ENCODE measurements around the gene TTLL3. TPM values are rescaled to one million over a fixed set of nuclear protein-coding genes. Genes with fewer than 3 reads are reported as not detected.

The TTLL3 gene
- total and polyA plus RNA-seq, 2 donors (not counting 1 experiment from before 2014, with no cell fraction given) = 84.5 to 168 TPM

Other genes starting within 250 kb of the TTLL3 start
- gene MTMR14, start 160.8 kb upstream of the TTLL3 start, total RNA-seq = 98.2 and 105 TPM in 2 replicates
- 76.0 and 82.3 TPM in 2 replicates for gene MTMR14, start 160.8 kb upstream of the TTLL3 start, polyA plus RNA-seq
- gene CPNE9, start 106.4 kb upstream of the TTLL3 start, total RNA-seq = 0.37 and 1.2 TPM in 2 replicates
- 0.20 and 0.30 TPM in 2 replicates for gene CPNE9, start 106.4 kb upstream of the TTLL3 start, polyA plus RNA-seq
- gene BRPF1, start 78.5 kb upstream of the TTLL3 start, total RNA-seq = 36.5 and 40.1 TPM in 2 replicates
- gene BRPF1, start 78.5 kb upstream of the TTLL3 start, polyA plus RNA-seq = 22.2 and 24.4 TPM in 2 replicates
- 81.6 and 90.8 TPM in 2 replicates for gene OGG1, start 60.3 kb upstream of the TTLL3 start, total RNA-seq
- 26.5 and 45.6 TPM in 2 replicates for gene OGG1, start 60.3 kb upstream of the TTLL3 start, polyA plus RNA-seq
- 0.57 and 1.1 TPM in 2 replicates for gene CAMK1, start 40.3 kb upstream of the TTLL3 start, total RNA-seq
- 0.82 and 0.97 TPM in 2 replicates for gene CAMK1, start 40.3 kb upstream of the TTLL3 start, polyA plus RNA-seq
- 43.4 and 45.6 TPM in 2 replicates for gene TADA3, start 17.8 kb upstream of the TTLL3 start, total RNA-seq
- gene TADA3, start 17.8 kb upstream of the TTLL3 start, polyA plus RNA-seq = 42.5 and 45.4 TPM in 2 replicates
- gene ARPC4, start 17.2 kb upstream of the TTLL3 start, total RNA-seq = 174 and 179 TPM in 2 replicates
- 110 and 114 TPM in 2 replicates for gene ARPC4, start 17.2 kb upstream of the TTLL3 start, polyA plus RNA-seq
- gene RPUSD3, start 33.7 kb downstream of the TTLL3 start, total RNA-seq = 60.7 and 62.1 TPM in 2 replicates
- 31.8 and 57.0 TPM in 2 replicates for gene RPUSD3, start 33.7 kb downstream of the TTLL3 start, polyA plus RNA-seq
- gene CIDEC, start 70.0 kb downstream of the TTLL3 start, total RNA-seq = not detected in 2 replicates
- gene CIDEC, start 70.0 kb downstream of the TTLL3 start, polyA plus RNA-seq = not detected in 2 replicates
- gene JAGN1, start 80.3 kb downstream of the TTLL3 start, total RNA-seq = 25.7 and 26.2 TPM in 2 replicates
- 20.3 and 20.4 TPM in 2 replicates for gene JAGN1, start 80.3 kb downstream of the TTLL3 start, polyA plus RNA-seq
- 0.34 TPM in 1 of 2 replicates, not detected in the other for gene IL17RE, start 92.6 kb downstream of the TTLL3 start, total RNA-seq
- 0.37 and 0.48 TPM in 2 replicates for gene IL17RE, start 92.6 kb downstream of the TTLL3 start, polyA plus RNA-seq
- 0.24 and 0.25 TPM in 2 replicates for gene IL17RC, start 106.8 kb downstream of the TTLL3 start, total RNA-seq
- 0.98 and 1.2 TPM in 2 replicates for gene IL17RC, start 106.8 kb downstream of the TTLL3 start, polyA plus RNA-seq
- 47.4 and 47.6 TPM in 2 replicates for gene CRELD1, start 123.6 kb downstream of the TTLL3 start, total RNA-seq
- gene CRELD1, start 123.6 kb downstream of the TTLL3 start, polyA plus RNA-seq = 46.0 and 46.8 TPM in 2 replicates
- gene PRRT3, start 142.1 kb downstream of the TTLL3 start, total RNA-seq = 3.9 and 4.4 TPM in 2 replicates
- gene PRRT3, start 142.1 kb downstream of the TTLL3 start, polyA plus RNA-seq = 1.0 and 1.7 TPM in 2 replicates
- 38.0 and 38.6 TPM in 2 replicates for gene EMC3, start 176.6 kb downstream of the TTLL3 start, total RNA-seq
- 38.7 and 64.8 TPM in 2 replicates for gene EMC3, start 176.6 kb downstream of the TTLL3 start, polyA plus RNA-seq
- 31.7 and 35.5 TPM in 2 replicates for gene FANCD2, start 216.2 kb downstream of the TTLL3 start, total RNA-seq
- 65.8 and 98.5 TPM in 2 replicates for gene FANCD2, start 216.2 kb downstream of the TTLL3 start, polyA plus RNA-seq